ENCODE data around the gene RNF225. TPM values are rescaled to one million over a fixed set of nuclear protein-coding genes. Genes with fewer than 3 reads are reported as not detected.
"Not testable (repeated sequence)": the region's sequence is repeated elsewhere in the genome, so short reads cannot be mapped to it uniquely, and the experiment has no call there.

Gene RNF225
- under 1 TPM; 0.28 to 0.78 TPM for total RNA-seq
- polyA plus RNA-seq = not detected

GRCh38 chr19:58395220-58395978 lies at the start of gene RNF225:
RNF225 (plus strand) TSS chr19:58395656; CDS start chr19:58396090, 434 bp downstream.
- Mint-ChIP-seq H3K27me3 (peaks cover 10 to 11% of the 10 kb centered on the region in 2 donors), H3K36me3 (peaks cover 8 to 45% (median 13%) of the 10 kb centered on the region in 3 donors), H3K4me1 (peaks cover 10 to 32% (median 10%) of the 10 kb centered on the region in 3 donors), H3K9me3 (no peaks in the 10 kb centered on the region), H3K4me3 (no peak within 1 kb of the TSS), H3K27ac (peak within 1 kb of the TSS in 1 of 8 donors; percentile 23)
- ChIA-PET POLR2A (no interaction called here), CTCF (no interaction called here)
- no peak within 1 kb of the TSS for H3K4me3 ChIP-seq (ENCODE audit: low read length)
- peaks cover 5% of the 10 kb centered on the region for H3K27me3 ChIP-seq (ENCODE audit: insufficient read depth, low read length, poor library complexity, severe bottlenecking)
- peaks cover 3% of the 10 kb centered on the region for H3K4me1 ChIP-seq (ENCODE audit: insufficient read depth, low read length)
- no peaks in the 10 kb centered on the region for H3K9me3 ChIP-seq (ENCODE audit: low read length)
- H3K27ac ChIP-seq (ENCODE audit: low read depth, low read length) = no peak within 1 kb of the TSS
- H3K36me3 ChIP-seq (ENCODE audit: insufficient read depth, low read length) = peaks cover 24% of the 10 kb centered on the region
- DNase-seq = no peak

GRCh38 chr19:58346961-58347929 lies 48.2 kb upstream of the RNF225 start:
- H3K4me3 Mint-ChIP-seq = peak overlapping the region; percentile 91 to 97 (median 93)
- Histone ChIP-seq H3K4me3 (ENCODE audit: low read length) (peak overlapping the region; percentile 72), H3K4me1 (ENCODE audit: insufficient read depth, low read length) (peaks cover 19% of the 10 kb centered on the region), H3K27me3 (ENCODE audit: insufficient read depth, low read length, poor library complexity, severe bottlenecking) (no peaks in the 10 kb centered on the region), H3K27ac (ENCODE audit: low read depth, low read length) (peak overlapping the region; percentile 67), H3K9me3 (ENCODE audit: low read length) (no peaks in the 10 kb centered on the region), H3K36me3 (ENCODE audit: insufficient read depth, low read length) (no peaks in the 10 kb centered on the region)
- no peaks in the 10 kb centered on the region for H3K9me3 Mint-ChIP-seq
- ChIA-PET CTCF (interaction anchor here (0.8 to 2.0 kb wide), 3 partner anchors 15 to 172 kb away, joined by 3 to 13 read pairs (median 4); partner anchors contain the start of gene ZNF497), POLR2A (interaction anchor here (0.6 to 2.3 kb wide), 11 partner anchors 9 to 620 kb away, joined by 3 to 16 read pairs (median 5); partner anchors contain the start of genes ZBTB45, ZNF274, ZNF497 and ZNF671)
- peaks cover 26 to 36% (median 32%) of the 10 kb centered on the region in 3 donors for H3K4me1 Mint-ChIP-seq
- H3K36me3 Mint-ChIP-seq = peaks cover 0 to 16% (median 7%) of the 10 kb centered on the region in 3 donors
- H3K27ac Mint-ChIP-seq = peak overlapping the region; percentile 86 to 96 (median 90)
- peak; percentile 44 to 85 (median 71) for DNase-seq
- H3K27me3 Mint-ChIP-seq = no peaks in the 10 kb centered on the region

DNA sequence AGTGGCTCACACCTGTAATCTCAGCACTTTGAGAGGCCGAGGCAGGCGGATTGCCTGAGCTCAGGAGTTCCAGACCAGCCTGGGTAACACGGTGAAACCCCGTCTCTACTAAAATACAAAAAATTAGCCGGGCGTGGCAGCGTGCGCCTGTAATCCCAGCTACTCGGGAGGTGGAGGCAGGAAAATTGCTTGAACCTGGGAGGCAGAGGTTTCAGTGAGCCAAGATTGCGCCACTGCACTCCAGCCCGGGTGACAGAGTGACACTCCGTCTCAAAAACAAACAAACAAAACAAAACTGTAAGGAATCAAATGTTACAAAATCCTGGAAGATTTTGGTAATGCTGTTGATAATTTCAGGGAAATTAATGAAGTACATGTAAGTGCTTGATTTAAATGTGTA lies 47.4 kb upstream of the RNF225 start:
- not testable (repeated sequence) for H3K9me3 Mint-ChIP-seq; H3K9me3 ChIP-seq (ENCODE audit: low read length); H3K36me3 ChIP-seq (ENCODE audit: insufficient read depth, low read length); H3K27me3 Mint-ChIP-seq; DNase-seq; H3K27me3 ChIP-seq (ENCODE audit: insufficient read depth, low read length, poor library complexity, severe bottlenecking)
- H3K27ac Mint-ChIP-seq = peak overlapping the region in 7 of 8 donors; percentile 86 to 96 (median 90)
- H3K4me1 Mint-ChIP-seq = peaks cover 27 to 40% (median 32%) of the 10 kb centered on the region in 3 donors
- H3K4me3 ChIP-seq (ENCODE audit: low read length) = peak overlapping the region; percentile 72
- peak overlapping the region; percentile 43 for H3K27ac ChIP-seq (ENCODE audit: low read depth, low read length)
- POLR2A ChIA-PET = interaction anchor here (1.2 to 2.3 kb wide), 7 partner anchors 8 to 165 kb away, joined by 3 to 16 read pairs (median 5); partner anchors contain the start of genes ZNF274 and ZNF497
- H3K36me3 Mint-ChIP-seq = peaks cover 0 to 16% (median 5%) of the 10 kb centered on the region in 3 donors
- H3K4me3 Mint-ChIP-seq = peak overlapping the region; percentile 91 to 97 (median 93)
- H3K4me1 ChIP-seq (ENCODE audit: insufficient read depth, low read length) = peaks cover 19% of the 10 kb centered on the region
- CTCF ChIA-PET = interaction anchor here (1.7 to 2.0 kb wide), 2 partner anchors 14 to 41 kb away, joined by 4 to 13 read pairs; partner anchors contain the start of gene ZNF497

DNA sequence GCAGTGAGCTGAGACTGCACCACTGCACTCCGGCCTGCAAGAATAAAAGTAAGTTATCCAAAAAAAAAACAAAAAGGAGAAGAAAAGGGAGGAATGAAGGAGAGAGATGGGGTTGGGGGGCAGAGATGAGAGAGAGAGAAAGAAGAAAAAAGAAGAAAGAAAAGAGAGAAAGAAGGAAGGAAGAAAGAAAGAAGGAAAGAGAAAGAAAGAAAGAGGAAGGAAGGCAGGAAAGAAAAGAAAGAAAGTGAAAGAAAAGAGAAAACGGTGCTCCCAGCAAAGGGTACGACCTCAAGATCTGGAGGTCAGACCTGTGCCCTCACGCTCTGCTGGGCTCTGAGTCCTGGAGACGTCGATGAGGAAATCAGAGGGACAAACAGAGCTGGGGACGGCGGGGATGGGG lies 45.9 kb upstream of the RNF225 start:
- DNase-seq = no peak
- no peaks in the 10 kb centered on the region for H3K9me3 ChIP-seq (ENCODE audit: low read length)
- Mint-ChIP-seq H3K36me3 (peaks cover 0 to 15% (median 5%) of the 10 kb centered on the region in 3 donors), H3K4me1 (peaks cover 27 to 40% (median 32%) of the 10 kb centered on the region in 3 donors), H3K27me3 (peaks cover 0 to 2% of the 10 kb centered on the region in 2 donors), H3K27ac (peak overlapping the region in 1 of 8 donors; percentile 73), H3K9me3 (peaks cover 0 to 2% (median 0%) of the 10 kb centered on the region in 5 donors), H3K4me3 (peak overlapping the region in 3 of 7 donors; percentile 54 to 78 (median 54))
- H3K4me3 ChIP-seq (ENCODE audit: low read length) = no peak overlapping the region
- CTCF ChIA-PET = no interaction called here
- no peaks in the 10 kb centered on the region for H3K27me3 ChIP-seq (ENCODE audit: insufficient read depth, low read length, poor library complexity, severe bottlenecking)
- no peak overlapping the region for H3K27ac ChIP-seq (ENCODE audit: low read depth, low read length)
- peaks cover 19% of the 10 kb centered on the region for H3K4me1 ChIP-seq (ENCODE audit: insufficient read depth, low read length)
- no peaks in the 10 kb centered on the region for H3K36me3 ChIP-seq (ENCODE audit: insufficient read depth, low read length)
- POLR2A ChIA-PET = interaction anchor here (1.8 kb wide), 1 partner anchor 13 kb away, joined by 5 read pairs; the partner anchor contains the start of gene ZNF497

- ChIA-PET CTCF (no interaction called here), POLR2A (no interaction called here)
- Histone ChIP-seq H3K4me3 (ENCODE audit: low read length) (no peak overlapping the region), H3K27me3 (ENCODE audit: insufficient read depth, low read length, poor library complexity, severe bottlenecking) (no peaks in the 10 kb centered on the region), H3K4me1 (ENCODE audit: insufficient read depth, low read length) (peaks cover 19% of the 10 kb centered on the region), H3K36me3 (ENCODE audit: insufficient read depth, low read length) (no peaks in the 10 kb centered on the region), H3K9me3 (ENCODE audit: low read length) (no peaks in the 10 kb centered on the region), H3K27ac (ENCODE audit: low read depth, low read length) (no peak overlapping the region)
- DNase-seq = no peak
- Mint-ChIP-seq H3K27me3 (peaks cover 0 to 2% of the 10 kb centered on the region in 2 donors), H3K4me3 (peak overlapping the region in 3 of 7 donors; percentile 27 to 54 (median 32)), H3K4me1 (peaks cover 28 to 44% (median 32%) of the 10 kb centered on the region in 3 donors), H3K36me3 (peaks cover 0 to 15% (median 5%) of the 10 kb centered on the region in 3 donors), H3K9me3 (peaks cover 0 to 2% (median 0%) of the 10 kb centered on the region in 5 donors), H3K27ac (no peak overlapping the region)
These were observed 45.2 kb upstream of the RNF225 start for GRCh38 chr19:58350001-58350861.

DNA sequence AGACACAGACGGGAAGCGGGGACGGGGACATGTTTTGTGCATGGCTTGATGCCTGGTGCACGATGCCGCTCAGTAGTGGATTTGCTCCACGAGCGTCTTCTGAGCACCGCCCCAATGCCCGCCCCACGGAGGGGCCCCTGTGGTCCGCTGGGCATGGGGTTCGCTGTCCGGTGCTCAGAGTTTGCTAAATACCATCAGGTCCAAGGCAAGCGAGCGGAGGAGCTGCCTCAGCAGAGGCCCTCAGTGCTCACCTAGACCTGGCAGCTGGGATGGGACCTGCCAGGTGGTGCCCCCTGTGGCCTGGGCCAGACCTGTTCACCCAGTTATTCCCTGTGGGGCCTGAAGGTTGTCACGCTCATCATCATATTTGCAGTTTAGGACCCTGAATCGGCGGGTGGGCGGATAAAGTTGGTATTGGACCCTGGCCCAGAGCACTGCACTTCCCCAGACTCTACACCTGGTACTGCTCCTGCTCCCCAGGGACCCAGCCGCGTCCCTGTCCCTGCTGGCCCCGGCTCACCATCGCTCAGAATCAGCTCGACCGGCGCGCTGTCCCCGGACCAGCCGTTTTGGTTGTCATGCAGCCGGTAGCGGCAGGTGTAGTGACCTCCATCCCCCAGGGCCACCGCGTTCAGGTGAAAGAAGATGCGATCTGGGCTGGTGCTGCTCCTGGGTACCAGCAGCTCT lies 44.4 kb upstream of the RNF225 start:
- ChIA-PET POLR2A (interaction anchor here (0.6 kb wide), 1 partner anchor 627 kb away, joined by 3 read pairs; no protein-coding TSS in a partner anchor), CTCF (no interaction called here)
- peak overlapping the region in 2 of 7 donors; percentile 27 to 48 for H3K4me3 Mint-ChIP-seq
- H3K27ac Mint-ChIP-seq = no peak overlapping the region
- H3K4me1 ChIP-seq (ENCODE audit: insufficient read depth, low read length) = peaks cover 19% of the 10 kb centered on the region
- peaks cover 0 to 15% (median 5%) of the 10 kb centered on the region in 3 donors for H3K36me3 Mint-ChIP-seq
- peaks cover 24 to 45% (median 26%) of the 10 kb centered on the region in 3 donors for H3K4me1 Mint-ChIP-seq
- H3K36me3 ChIP-seq (ENCODE audit: insufficient read depth, low read length) = no peaks in the 10 kb centered on the region
- H3K27me3 Mint-ChIP-seq = peaks cover 0 to 2% of the 10 kb centered on the region in 2 donors
- peaks cover 0 to 2% (median 0%) of the 10 kb centered on the region in 5 donors for H3K9me3 Mint-ChIP-seq
- H3K4me3 ChIP-seq (ENCODE audit: low read length) = no peak overlapping the region
- no peak for DNase-seq
- H3K9me3 ChIP-seq (ENCODE audit: low read length) = no peaks in the 10 kb centered on the region
- no peak overlapping the region for H3K27ac ChIP-seq (ENCODE audit: low read depth, low read length)
- H3K27me3 ChIP-seq (ENCODE audit: insufficient read depth, low read length, poor library complexity, severe bottlenecking) = no peaks in the 10 kb centered on the region

All from CD8-positive, alpha-beta memory T cell (primary cell).